H54 (cell line): ENCODE measurements around the gene GANC.
"Not testable (repeated sequence)": the region's sequence is repeated elsewhere in the genome, so short reads cannot be mapped to it uniquely, and the experiment has no call there.

ENCODE experiments used
- DNase-seq: peaks from one replicate; pipeline ENCODE4 v3.0.0; 2011; ENCODE audit warnings: low spot score, mixed read lengths; ENCODE audit not compliant: insufficient read length
- FAIRE-seq: peaks from 3 replicates; lab custom pipeline; 2011; peaks lifted over from hg19 to GRCh38; lab: Jason Lieb, UNC
- POLR2A ChIP-seq: IDR thresholded peaks from 2 replicates; pipeline ENCODE4 v1.6.1; 2011; ENCODE audit warnings: low read depth, mild to moderate bottlenecking, low read length

Gene GANC, protein sequence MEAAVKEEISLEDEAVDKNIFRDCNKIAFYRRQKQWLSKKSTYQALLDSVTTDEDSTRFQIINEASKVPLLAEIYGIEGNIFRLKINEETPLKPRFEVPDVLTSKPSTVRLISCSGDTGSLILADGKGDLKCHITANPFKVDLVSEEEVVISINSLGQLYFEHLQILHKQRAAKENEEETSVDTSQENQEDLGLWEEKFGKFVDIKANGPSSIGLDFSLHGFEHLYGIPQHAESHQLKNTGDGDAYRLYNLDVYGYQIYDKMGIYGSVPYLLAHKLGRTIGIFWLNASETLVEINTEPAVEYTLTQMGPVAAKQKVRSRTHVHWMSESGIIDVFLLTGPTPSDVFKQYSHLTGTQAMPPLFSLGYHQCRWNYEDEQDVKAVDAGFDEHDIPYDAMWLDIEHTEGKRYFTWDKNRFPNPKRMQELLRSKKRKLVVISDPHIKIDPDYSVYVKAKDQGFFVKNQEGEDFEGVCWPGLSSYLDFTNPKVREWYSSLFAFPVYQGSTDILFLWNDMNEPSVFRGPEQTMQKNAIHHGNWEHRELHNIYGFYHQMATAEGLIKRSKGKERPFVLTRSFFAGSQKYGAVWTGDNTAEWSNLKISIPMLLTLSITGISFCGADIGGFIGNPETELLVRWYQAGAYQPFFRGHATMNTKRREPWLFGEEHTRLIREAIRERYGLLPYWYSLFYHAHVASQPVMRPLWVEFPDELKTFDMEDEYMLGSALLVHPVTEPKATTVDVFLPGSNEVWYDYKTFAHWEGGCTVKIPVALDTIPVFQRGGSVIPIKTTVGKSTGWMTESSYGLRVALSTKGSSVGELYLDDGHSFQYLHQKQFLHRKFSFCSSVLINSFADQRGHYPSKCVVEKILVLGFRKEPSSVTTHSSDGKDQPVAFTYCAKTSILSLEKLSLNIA (N-terminal part only)

DNA sequence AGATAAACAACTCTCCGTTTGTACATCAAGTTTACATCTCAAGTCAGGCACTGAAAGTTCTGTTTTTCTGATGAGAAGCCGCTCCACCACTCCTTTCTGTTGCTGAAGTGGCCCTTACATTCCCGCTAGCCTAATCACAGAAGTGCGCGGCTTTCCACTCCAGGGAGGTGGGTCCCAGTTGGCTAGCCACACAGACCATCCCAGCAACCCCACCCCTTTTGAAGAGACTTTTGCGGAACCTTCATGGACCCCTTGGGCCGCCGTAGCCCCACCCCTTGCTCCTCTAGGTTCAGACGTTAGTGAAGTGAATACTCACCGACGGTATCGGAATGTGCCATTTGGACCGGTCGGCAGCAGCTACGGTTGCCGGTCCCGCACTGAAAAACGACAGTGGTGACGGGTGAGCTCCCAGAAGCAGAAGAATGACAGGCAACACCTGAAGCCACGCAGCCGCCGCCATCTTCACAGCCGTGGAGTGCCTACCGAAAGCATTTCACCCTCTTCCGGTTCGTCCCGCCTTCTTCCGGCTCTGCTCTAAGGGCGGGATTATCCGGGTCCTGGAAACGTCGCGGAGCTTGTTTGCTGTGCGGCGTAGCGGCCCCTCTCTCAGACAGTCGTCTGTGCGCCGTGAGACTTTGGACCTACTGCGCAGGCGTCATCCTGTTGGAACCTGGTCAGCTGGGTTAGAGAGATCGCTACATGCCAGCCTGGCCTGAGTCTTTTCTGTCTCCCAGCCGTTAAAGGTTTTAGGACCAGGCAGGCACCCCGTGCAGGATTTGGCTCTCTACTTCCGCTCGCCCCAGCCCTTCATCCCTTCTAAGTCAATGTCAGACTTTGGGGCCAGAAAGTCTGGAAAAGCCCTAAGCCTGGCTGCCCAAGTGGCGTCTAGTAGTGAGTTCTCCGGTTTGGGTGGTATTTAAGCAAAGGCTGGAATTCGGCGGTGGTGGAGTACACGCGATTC, at the start of gene GANC, which contains the start of gene TMEM87A:
TSS of gene GANC (plus strand) at position 263 of the 961 bp plus-strand sequence. CDS start 1,281 bp downstream, outside the sequence.
TSS of gene TMEM87A (minus strand) at position 495 of the 961 bp plus-strand sequence. CDS start at position 460, 35 bp downstream.
- peak; percentile 70 for TF ChIP-seq POLR2A
- FAIRE-seq (peak; percentile 99), DNase-seq (peak; percentile 78)

DNA sequence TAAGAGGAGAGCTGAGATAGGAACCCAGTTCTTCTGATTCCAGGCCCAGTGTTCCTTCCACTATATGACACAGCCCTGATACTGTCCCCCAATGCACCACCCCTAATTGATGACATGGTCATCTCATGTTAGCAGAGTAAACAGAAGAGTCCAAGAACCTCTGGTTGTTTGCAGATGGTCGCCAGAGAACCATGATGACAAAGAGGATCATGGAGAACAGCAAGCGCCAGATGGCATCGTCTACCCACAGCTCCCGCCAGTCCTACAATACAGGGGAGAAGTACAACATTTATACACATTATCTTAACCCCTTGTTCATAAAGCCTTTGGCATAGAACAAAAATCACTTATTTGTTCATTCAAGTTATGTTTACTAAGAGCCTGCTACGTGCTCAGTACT, 46.4 kb upstream of the GANC start:
- FAIRE-seq (no peak), DNase-seq (no peak)
- TF ChIP-seq POLR2A = no peak

DNA sequence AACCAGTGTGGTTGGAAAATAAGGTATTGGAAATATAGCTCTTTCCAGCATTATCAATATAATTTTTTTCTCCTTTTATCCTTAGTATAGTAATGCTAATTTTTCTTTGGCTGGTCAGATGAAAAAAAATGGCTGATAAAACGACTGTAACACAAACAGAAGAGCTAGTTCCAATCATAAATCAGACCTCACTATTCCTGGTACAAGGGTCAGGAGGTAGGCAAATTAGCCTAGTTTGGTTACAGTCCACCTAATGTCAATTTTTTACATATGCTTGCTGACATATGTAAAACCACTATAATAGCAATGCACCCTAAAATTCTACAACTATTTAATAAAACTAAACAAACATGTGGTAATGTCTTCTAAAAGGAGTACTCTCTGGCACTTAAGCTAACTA, 45.0 kb upstream of the GANC start:
- no peak for TF ChIP-seq POLR2A
- DNase-seq (no peak), FAIRE-seq (no peak)

DNA sequence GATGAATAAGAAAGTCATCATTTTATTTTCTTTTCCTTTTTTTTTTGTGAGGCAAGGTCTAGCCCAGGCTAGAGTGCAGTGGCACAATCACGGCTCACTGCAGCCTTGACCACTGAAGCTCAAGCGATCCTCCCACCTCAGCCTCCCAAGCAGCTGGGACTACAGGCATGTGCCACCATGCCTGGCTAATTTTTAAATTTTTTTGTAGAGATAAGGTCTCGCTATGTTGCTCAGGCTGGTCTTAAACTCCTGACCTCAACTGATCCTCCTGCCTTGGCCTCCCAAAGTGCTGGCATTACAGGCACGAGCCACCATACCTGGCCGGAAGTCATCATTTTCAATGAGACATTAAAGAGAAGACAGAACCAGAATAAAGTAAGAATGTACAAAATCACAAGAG, 44.0 kb upstream of the GANC start:
- not testable (repeated sequence) for FAIRE-seq, DNase-seq

DNA sequence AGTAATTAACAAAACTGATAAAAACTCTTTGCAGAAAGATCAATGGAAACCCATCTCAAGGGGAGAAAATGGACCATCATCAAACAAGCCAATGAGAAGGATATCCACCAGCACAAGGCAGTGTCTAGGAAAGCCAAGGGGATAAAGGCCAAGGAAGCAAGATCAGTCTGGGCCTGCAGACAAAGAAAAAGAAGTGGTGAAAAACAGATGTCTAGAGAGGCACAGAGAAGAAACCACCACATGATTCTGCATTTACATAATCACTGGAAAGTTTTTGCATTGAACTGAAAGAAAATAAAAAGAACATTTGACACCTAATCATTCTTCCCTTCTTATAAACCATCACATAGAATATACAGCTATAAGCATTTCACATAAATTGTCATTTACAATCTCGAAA, 41.9 kb upstream of the GANC start:
- TF ChIP-seq POLR2A = no peak
- DNase-seq (no peak), FAIRE-seq (peak; percentile 11)

DNA sequence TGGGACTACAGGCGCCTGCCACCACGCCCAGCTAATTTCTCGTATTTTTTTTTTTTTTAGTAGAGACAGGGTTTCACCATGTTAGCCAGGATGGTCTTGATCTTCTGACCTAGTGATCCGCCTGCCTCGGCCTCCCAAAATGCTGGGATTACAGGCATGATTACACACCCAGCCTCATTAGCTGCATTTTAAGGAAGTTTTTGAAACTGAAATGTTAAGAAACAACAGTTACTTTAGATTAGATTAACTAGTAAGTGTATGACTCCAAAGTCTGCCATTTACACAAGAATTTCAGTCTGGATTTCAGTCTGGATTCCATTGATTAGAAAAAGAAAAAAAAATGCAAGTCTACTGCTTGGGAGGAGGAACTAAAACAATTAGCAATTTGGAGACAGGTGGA, 40.4 kb upstream of the GANC start:
- DNase-seq (no peak), FAIRE-seq (no peak)
- TF ChIP-seq POLR2A = no peak

DNA sequence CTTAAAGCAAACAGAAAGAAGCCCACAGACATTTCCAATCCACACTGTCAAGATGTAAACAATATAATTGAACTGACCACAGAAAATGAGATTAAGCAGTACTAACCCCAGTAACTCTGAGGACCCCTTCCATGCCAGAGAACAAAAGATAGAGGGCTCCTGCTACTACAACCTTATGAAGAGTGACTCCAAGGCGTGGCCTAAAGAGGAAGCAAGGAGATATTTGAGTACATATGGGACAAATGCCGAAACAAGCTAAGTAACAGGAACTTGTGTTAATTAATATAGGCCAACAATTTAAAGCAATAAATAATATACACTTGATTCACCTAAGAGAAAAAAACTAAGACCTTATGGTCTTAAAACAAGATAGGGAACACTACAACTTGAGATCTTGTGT, 39.9 kb upstream of the GANC start:
- FAIRE-seq (no peak), DNase-seq (no peak)
- no peak for TF ChIP-seq POLR2A

DNA sequence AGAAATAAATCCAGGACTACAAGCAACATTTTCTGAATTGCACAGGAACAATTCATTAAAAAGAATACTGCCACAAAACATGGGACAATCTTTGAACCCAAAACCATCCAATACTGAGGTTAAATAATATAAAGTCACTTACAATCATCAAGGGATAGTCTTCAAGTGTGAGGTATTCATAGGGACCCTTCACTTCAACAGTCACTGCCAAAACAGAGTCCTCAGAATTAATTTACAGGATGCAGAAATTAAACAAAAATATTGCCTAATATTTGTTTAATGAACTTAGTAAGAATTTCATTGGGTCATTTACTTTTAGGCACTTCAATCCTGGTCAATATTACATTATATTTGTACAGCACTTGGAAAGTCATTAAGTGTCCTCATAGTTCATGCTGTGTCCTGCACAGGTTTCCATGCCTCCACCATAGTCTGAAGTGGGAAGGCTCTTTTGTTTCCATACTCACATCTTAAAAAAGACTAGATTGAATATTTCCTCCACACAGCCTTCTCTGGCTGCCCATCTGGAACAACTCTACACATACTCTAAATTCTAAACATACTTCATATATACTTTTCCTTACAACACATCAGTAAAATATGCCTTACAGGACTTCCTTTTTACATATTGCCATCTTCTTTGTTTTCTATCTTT, 33.3 kb upstream of the GANC start:
- DNase-seq (no peak), FAIRE-seq (no peak)
- no peak for TF ChIP-seq POLR2A

DNA sequence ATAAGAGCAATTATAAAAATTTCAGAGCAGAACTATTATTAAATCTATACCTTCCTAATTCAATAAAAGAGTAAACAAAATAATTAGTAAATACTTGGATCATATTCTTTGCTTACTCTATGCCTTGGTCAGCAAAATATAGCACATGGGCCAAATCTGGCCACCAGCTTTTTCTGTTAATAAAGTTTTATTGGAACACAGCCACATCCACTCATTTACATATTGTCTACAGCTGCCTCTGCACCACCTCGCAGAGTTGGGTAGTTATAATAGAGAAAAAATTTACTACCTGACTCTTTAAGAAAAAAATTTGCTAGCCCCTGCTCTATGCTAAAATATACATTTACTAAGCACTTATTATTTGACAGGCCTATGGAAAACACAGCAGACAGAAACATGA, 32.2 kb upstream of the GANC start:
- no peak for TF ChIP-seq POLR2A
- FAIRE-seq (no peak), DNase-seq (no peak)

DNA sequence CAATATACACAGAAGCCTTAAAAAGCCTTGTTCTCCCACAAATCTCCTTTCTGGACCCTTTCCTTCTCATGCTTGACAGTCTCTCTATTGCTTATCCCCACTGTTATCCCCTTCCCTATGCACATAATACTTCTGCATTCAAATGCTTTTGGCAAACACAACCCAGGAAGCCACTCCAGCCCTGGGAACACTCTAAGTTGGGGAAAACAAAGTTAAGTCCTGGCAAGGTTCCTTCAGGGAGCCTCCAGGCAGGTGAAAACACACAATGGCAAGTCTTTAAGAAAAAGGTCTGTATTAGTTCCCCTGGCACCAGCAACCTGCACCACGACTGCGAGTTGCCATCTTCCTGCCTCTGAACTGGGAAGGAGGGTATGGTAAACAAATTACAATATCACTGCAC, 19.7 kb upstream of the GANC start:
- FAIRE-seq = no peak
- no peak for DNase-seq
- no peak for TF ChIP-seq POLR2A

DNA sequence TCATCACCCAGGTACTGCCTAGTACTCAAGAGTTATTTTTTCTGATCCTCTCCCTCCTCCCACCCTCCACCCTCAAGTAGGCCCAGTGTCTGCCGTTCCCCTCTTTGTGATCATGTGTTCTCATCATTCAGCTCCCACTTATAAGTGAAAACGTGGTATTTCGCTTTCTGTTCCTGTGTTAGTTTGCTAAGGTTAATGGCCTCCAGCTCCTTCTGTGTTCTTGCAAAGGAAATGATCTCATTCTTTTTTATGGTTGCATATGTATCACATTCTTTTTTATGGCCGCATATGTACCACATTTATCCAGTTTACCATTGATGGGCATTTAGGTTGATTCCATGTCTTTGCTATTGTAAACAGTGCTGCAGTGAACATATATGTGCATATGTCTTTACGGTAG, 8.2 kb upstream of the GANC start:
- TF ChIP-seq POLR2A = no peak
- no peak for FAIRE-seq
- no peak for DNase-seq

DNA sequence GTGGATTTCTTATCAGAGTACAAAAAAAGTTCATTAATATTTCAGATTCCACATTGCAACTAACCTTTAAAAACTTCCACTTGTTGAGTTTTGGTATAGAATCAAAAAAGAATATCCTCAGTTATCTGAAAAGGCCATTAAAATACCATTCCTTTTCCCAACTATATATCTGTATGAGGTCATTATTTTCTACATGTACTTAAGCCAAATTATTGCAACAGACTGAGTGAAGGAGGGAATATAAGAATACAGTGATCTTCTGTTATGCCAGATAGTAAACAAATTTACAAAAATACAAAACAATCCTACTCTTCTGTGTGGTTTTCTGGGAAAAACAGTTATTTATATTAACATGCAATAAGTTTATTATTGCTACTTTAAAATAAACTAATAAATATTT, 5.7 kb upstream of the GANC start:
- no peak for TF ChIP-seq POLR2A
- no peak for FAIRE-seq
- DNase-seq = no peak

DNA sequence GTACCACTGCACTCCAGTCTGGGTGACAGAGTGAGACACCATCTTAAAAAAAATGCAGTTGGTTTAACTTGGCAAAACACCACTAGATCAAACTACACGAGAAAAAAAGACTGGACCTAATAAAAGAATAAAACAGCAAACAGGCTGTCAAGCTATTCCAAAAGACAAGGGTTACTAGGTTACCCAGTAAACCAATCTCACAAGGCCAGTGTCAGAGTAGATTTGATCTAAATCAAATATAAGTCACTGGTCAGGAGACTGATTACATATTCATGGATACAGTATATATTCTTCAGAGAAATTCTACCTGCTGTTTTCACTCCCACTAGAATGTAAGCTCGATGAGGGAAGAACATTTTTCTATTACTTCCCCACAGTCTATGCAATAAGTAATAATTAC, 2.5 kb upstream of the GANC start:
- FAIRE-seq (no peak), DNase-seq (no peak)
- TF ChIP-seq POLR2A = no peak
